ENCODE results near the gene TRAPPC10.

- no peak for TF ChIP-seq CTCF (IDR thresholded peaks at IDR 0.05; ENCODE audit: poor library complexity)
- no peak for TF ChIP-seq EZH2 (IDR thresholded peaks at IDR 0.05; ENCODE audit: borderline replicate concordance)
- no peak for TF ChIP-seq EZH2phosphoT487 (IDR thresholded peaks at IDR 0.05; ENCODE audit: low read depth, severe bottlenecking, unreplicated experiment)
These were observed 18.6 kb upstream of the TRAPPC10 start for GRCh38 chr21:43993420-43993934.

Measured in hepatocyte (in vitro differentiated cells).